Prostate gland (tissue), 2 donors: ENCODE results near the gene SH3RF2.

Experiments
- POLR2A ChIP-seq: fragments of 450-650 bp; IDR thresholded peaks from one replicate; pipeline ENCODE4 v1.6.1; 2016; ENCODE audit warnings: antibody characterized with exemption, mild to moderate bottlenecking
- TF ChIP-seq, protein P1 (sequence below), 4 experiments: fragments of 200-600 bp in 2 of 4; fragments of 450-650 bp in 2 of 4; sonication (generic) in 2 of 4; IDR thresholded peaks; 1 replicate in 3 of 4; 2 replicates in 1 of 4; pipeline ENCODE4 v1.5.1; 2016 to 2019; ENCODE audit warnings: antibody characterized with exemption in 4 of 4, mild to moderate bottlenecking in 2 of 4, moderate library complexity in 2 of 4

DNA sequence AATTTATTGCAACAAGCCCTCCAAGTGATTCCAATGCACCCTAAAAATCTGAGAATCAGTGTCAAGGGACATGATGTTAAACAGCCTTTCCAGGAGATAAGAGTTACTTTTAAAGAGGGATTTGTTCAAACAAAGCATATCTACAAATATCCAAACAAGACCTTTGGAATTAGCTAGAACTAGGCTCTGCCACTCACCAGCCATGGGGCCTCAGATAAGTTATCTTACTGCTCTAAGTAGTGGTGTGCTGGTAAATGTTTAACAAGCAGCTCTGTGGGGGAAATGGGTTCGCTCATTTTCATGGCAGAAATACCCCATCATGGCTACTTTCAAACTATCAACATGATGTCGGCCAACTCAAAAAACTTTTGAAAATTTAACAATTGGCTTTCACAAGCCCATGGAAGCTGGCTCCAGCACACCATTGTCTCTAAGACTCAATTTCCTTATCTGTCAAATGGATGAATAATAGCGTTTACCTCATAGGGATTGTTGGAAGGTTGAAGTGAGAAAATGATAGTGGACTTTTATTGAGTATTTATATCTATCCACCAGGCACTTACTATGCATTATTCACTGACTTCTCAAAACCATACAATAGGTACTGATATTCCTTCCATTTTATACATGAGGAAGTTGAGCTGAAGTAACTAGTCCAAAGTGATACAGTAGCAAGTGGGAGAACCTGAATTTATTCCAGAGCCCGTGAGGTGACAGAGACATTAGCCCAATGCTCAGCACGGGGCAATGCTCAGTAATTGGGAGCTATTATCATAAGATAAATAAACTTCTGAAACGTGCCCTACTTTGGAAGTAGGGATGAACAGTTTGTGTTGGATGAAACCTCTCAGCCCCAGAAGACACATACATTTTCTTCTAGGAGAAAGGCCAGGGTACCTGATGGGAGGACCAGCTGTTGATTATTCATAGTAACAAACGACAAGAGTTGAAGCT is 43.2 kb downstream of the SH3RF2 start:
- TF ChIP-seq, protein P1, sequence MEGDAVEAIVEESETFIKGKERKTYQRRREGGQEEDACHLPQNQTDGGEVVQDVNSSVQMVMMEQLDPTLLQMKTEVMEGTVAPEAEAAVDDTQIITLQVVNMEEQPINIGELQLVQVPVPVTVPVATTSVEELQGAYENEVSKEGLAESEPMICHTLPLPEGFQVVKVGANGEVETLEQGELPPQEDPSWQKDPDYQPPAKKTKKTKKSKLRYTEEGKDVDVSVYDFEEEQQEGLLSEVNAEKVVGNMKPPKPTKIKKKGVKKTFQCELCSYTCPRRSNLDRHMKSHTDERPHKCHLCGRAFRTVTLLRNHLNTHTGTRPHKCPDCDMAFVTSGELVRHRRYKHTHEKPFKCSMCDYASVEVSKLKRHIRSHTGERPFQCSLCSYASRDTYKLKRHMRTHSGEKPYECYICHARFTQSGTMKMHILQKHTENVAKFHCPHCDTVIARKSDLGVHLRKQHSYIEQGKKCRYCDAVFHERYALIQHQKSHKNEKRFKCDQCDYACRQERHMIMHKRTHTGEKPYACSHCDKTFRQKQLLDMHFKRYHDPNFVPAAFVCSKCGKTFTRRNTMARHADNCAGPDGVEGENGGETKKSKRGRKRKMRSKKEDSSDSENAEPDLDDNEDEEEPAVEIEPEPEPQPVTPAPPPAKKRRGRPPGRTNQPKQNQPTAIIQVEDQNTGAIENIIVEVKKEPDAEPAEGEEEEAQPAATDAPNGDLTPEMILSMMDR (IDR thresholded peaks at IDR 0.05): no peak
- TF ChIP-seq POLR2A: no peak
